ENCODE results near the gene NISCH.

GRCh38 chr3:52477796-52478095, 22.3 kb downstream of the NISCH start:
- TF ChIP-seq, protein P1, sequence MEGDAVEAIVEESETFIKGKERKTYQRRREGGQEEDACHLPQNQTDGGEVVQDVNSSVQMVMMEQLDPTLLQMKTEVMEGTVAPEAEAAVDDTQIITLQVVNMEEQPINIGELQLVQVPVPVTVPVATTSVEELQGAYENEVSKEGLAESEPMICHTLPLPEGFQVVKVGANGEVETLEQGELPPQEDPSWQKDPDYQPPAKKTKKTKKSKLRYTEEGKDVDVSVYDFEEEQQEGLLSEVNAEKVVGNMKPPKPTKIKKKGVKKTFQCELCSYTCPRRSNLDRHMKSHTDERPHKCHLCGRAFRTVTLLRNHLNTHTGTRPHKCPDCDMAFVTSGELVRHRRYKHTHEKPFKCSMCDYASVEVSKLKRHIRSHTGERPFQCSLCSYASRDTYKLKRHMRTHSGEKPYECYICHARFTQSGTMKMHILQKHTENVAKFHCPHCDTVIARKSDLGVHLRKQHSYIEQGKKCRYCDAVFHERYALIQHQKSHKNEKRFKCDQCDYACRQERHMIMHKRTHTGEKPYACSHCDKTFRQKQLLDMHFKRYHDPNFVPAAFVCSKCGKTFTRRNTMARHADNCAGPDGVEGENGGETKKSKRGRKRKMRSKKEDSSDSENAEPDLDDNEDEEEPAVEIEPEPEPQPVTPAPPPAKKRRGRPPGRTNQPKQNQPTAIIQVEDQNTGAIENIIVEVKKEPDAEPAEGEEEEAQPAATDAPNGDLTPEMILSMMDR (IDR thresholded peaks at IDR 0.05; ENCODE audit: poor library complexity): no peak
- TF ChIP-seq EZH2 (IDR thresholded peaks at IDR 0.05; ENCODE audit: borderline replicate concordance): no peak
